Caco-2 (cell line): ENCODE results near the gene B3GAT1. TPM values are rescaled to one million over a fixed set of nuclear protein-coding genes. Genes with fewer than 3 reads are reported as not detected.

Source experiments
- BruUV-seq: library from RNA; stranded (reverse); fragments of 400-500 nt; replicated peaks from 2 replicates; lab custom pipeline; 2021; lab: Mats Ljungman, UMichigan
- CTCF ChIA-PET: fragments of 300-600 bp; sonication (Branson Sonifier 250); formaldehyde crosslinking; loops from one replicate; lab custom pipeline; 2022; ENCODE audit warnings: antibody characterized with exemption; lab: Charles Lee
- POLR2A ChIA-PET: fragments of 300-600 bp; sonication (Branson Sonifier 250); formaldehyde crosslinking; loops from one replicate; lab custom pipeline; 2022; ENCODE audit warnings: antibody characterized with exemption; lab: Charles Lee
- DNase-seq, 2 experiments: peaks; one replicate each; pipeline versions ENCODE4 v3.0.0 to v3.0.0-alpha.2; 2020 to 2022
- H3K27me3 ChIP-seq: replicated peaks from 2 replicates; pipeline ENCODE4 v1.6.0; 2011; ENCODE audit warnings: low read length; ENCODE audit not compliant: control insufficient read depth, insufficient read depth
- H3K36me3 ChIP-seq: 2 replicates; pipeline ENCODE4 v1.5.1; 2011; ENCODE audit warnings: low read length; ENCODE audit not compliant: control insufficient read depth, insufficient read depth
- H3K4me1 ChIP-seq: fragments of 250-450 bp; sonication (Bioruptor Pico); 2 replicates; pipeline ENCODE4 v1.5.1; 2020; ENCODE audit warnings: mild to moderate bottlenecking
- H3K4me3 ChIP-seq: 2 replicates; pipeline ENCODE4 v1.5.1; 2011; ENCODE audit warnings: low read depth, mild to moderate bottlenecking, control low read depth, low read length
- H3K9me3 ChIP-seq: fragments of 250-450 bp; sonication (Bioruptor Pico); 2 replicates; pipeline ENCODE4 v1.5.1; 2020; ENCODE audit warnings: mild to moderate bottlenecking, moderate library complexity
- H3K27ac Mint-ChIP-seq: one replicate; pipeline ENCODE4 v1.8.0; 2022; ENCODE audit warnings: mixed read lengths; ENCODE audit not compliant: unreplicated experiment
- H3K27me3 Mint-ChIP-seq: one replicate; pipeline ENCODE4 v1.8.0; 2022; ENCODE audit warnings: mixed read lengths; ENCODE audit not compliant: insufficient read depth, unreplicated experiment
- H3K36me3 Mint-ChIP-seq: one replicate; pipeline ENCODE4 v1.8.0; 2022; ENCODE audit warnings: mild to moderate bottlenecking, mixed read lengths; ENCODE audit not compliant: insufficient read depth, unreplicated experiment
- H3K4me1 Mint-ChIP-seq: one replicate; pipeline ENCODE4 v1.8.0; 2022; ENCODE audit warnings: low read depth, mixed read lengths; ENCODE audit not compliant: unreplicated experiment
- H3K4me3 Mint-ChIP-seq: one replicate; pipeline ENCODE4 v1.8.0; 2022; ENCODE audit warnings: mild to moderate bottlenecking, moderate library complexity, mixed read lengths; ENCODE audit not compliant: unreplicated experiment
- H3K9me3 Mint-ChIP-seq: one replicate; pipeline ENCODE4 v1.8.0; 2022; ENCODE audit warnings: mixed read lengths; ENCODE audit not compliant: unreplicated experiment
- CTCF ChIP-seq, 2 experiments: fragments of 200-600 bp in 1 of 2; IDR thresholded peaks; 1 replicate in 1 of 2; 2 replicates in 1 of 2; pipeline versions ENCODE4 v1.5.1 to v1.8.0; 2011 to 2022; ENCODE audit warnings: antibody characterized with exemption in 1 of 2, control low read depth in 1 of 2, inconsistent platforms in 1 of 2, low read depth in 1 of 2, low read length in 1 of 2, mild to moderate bottlenecking in 1 of 2, moderate library complexity in 1 of 2; ENCODE audit not compliant: insufficient read depth in 1 of 2, severe bottlenecking in 1 of 2, unreplicated experiment in 1 of 2
- intact Hi-C: fragments of 100-400 bp; cut with micrococcal nuclease; formaldehyde crosslinking; loops from one replicate; pipeline ENCODE4 v1.10.0; 2022; ENCODE audit not compliant: unreplicated experiment
- total RNA-seq: library from RNA; stranded (reverse); gene quantifications from 2 replicates; pipeline ENCODE4 v1.2.3, GENCODE V29; 2022

Gene B3GAT1
- total RNA-seq, 1 experiment from 2014 or later, result 0.11 TPM

- H3K27me3 Mint-ChIP-seq, result peaks cover 32% of the 10 kb centered on the region
- ChIA-PET POLR2A (no interaction called here), CTCF (interaction anchor here (0.9 to 1.4 kb wide), 5 partner anchors 48 to 330 kb away, joined by 3 to 15 read pairs (median 5); partner anchors contain the start of genes GLB1L2 and GLB1L3)
- DNase-seq, result no peak
- TF ChIP-seq CTCF (IDR thresholded peaks at IDR 0.05; ENCODE audit: insufficient read depth in 1 of 2, low read depth in 1 of 2, low read length in 1 of 2, severe bottlenecking in 1 of 2, unreplicated experiment in 1 of 2), result no peak
- no TSS peak for BruUV-seq
- no peaks in the 10 kb centered on the region for H3K36me3 Mint-ChIP-seq
- H3K4me1 Mint-ChIP-seq, result no peaks in the 10 kb centered on the region
- intact Hi-C loops, result loop anchor here (2.0 kb wide), 2 partner anchors 109 to 117 kb away; no protein-coding TSS in a partner anchor
- Histone ChIP-seq H3K27me3 (no peaks in the 10 kb centered on the region), H3K4me3 (no peak overlapping the region), H3K36me3 (no peaks in the 10 kb centered on the region), H3K9me3 (no peaks in the 10 kb centered on the region), H3K4me1 (no peaks in the 10 kb centered on the region)
- H3K9me3 Mint-ChIP-seq, result no peaks in the 10 kb centered on the region
- no peak overlapping the region for H3K4me3 Mint-ChIP-seq
- no peak overlapping the region for H3K27ac Mint-ChIP-seq
These were observed 31.8 kb downstream of the B3GAT1 start for GRCh38 chr11:134380229-134380628.

GRCh38 chr11:134379241-134379640, 32.8 kb downstream of the B3GAT1 start:
- Histone ChIP-seq H3K4me1 (no peaks in the 10 kb centered on the region), H3K36me3 (no peaks in the 10 kb centered on the region), H3K27me3 (no peaks in the 10 kb centered on the region), H3K4me3 (no peak overlapping the region), H3K9me3 (no peaks in the 10 kb centered on the region)
- Mint-ChIP-seq H3K4me1 (no peaks in the 10 kb centered on the region), H3K4me3 (no peak overlapping the region), H3K27ac (no peak overlapping the region), H3K27me3 (peaks cover 27% of the 10 kb centered on the region), H3K36me3 (no peaks in the 10 kb centered on the region), H3K9me3 (no peaks in the 10 kb centered on the region)
- DNase-seq, result no peak
- ChIA-PET POLR2A (no interaction called here), CTCF (no interaction called here)
- TF ChIP-seq CTCF (IDR thresholded peaks at IDR 0.05; ENCODE audit: insufficient read depth in 1 of 2, low read depth in 1 of 2, low read length in 1 of 2, severe bottlenecking in 1 of 2, unreplicated experiment in 1 of 2), result no peak
- intact Hi-C loops, result no loop called here
- no TSS peak for BruUV-seq

GRCh38 chr11:134377876-134378275, 34.2 kb downstream of the B3GAT1 start:
- H3K27me3 Mint-ChIP-seq, result peaks cover 22% of the 10 kb centered on the region
- H3K36me3 ChIP-seq, result no peaks in the 10 kb centered on the region
- H3K27me3 ChIP-seq, result no peaks in the 10 kb centered on the region
- no peaks in the 10 kb centered on the region for H3K36me3 Mint-ChIP-seq
- H3K9me3 ChIP-seq, result no peaks in the 10 kb centered on the region
- no peak overlapping the region for H3K4me3 ChIP-seq
- DNase-seq, result no peak
- no peaks in the 10 kb centered on the region for H3K9me3 Mint-ChIP-seq
- ChIA-PET CTCF (no interaction called here), POLR2A (no interaction called here)
- no peaks in the 10 kb centered on the region for H3K4me1 ChIP-seq
- H3K27ac Mint-ChIP-seq, result no peak overlapping the region
- no TSS peak for BruUV-seq
- no peak overlapping the region for H3K4me3 Mint-ChIP-seq
- intact Hi-C loops, result no loop called here
- H3K4me1 Mint-ChIP-seq, result no peaks in the 10 kb centered on the region
- TF ChIP-seq CTCF (IDR thresholded peaks at IDR 0.05; ENCODE audit: insufficient read depth in 1 of 2, low read depth in 1 of 2, low read length in 1 of 2, severe bottlenecking in 1 of 2, unreplicated experiment in 1 of 2), result no peak
